ENCODE results near the gene SCAMP1. TPM values are rescaled to one million over a fixed set of nuclear protein-coding genes. Genes with fewer than 3 reads are reported as not detected.

The SCAMP1 gene
- total and polyA plus RNA-seq, 2 of the 8 experiments (the other 6 are each of a cell fraction or from before 2014, with no cell fraction given), result 18.6 to 55.9 TPM

- TF ChIP-seq, protein P1, sequence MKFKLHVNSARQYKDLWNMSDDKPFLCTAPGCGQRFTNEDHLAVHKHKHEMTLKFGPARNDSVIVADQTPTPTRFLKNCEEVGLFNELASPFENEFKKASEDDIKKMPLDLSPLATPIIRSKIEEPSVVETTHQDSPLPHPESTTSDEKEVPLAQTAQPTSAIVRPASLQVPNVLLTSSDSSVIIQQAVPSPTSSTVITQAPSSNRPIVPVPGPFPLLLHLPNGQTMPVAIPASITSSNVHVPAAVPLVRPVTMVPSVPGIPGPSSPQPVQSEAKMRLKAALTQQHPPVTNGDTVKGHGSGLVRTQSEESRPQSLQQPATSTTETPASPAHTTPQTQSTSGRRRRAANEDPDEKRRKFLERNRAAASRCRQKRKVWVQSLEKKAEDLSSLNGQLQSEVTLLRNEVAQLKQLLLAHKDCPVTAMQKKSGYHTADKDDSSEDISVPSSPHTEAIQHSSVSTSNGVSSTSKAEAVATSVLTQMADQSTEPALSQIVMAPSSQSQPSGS (IDR thresholded peaks at IDR 0.05; ENCODE audit: low read length), result no peak
- TF ChIP-seq RBBP5 (IDR thresholded peaks at IDR 0.05; ENCODE audit: borderline replicate concordance, low read depth, low read length), result peak; percentile 78; the same call in 1 of the 2 replicates
These were observed 182 bp downstream of the SCAMP1 start (continued) for GRCh38 chr5:78360674-78360923.
